ENCODE measurements around the gene HOXA9. TPM values are rescaled to one million over a fixed set of nuclear protein-coding genes. Genes with fewer than 3 reads are reported as not detected.

The HOXA9 gene
- total RNA-seq, 3 donors from 2014 or later, result 7.5 to 18.4 (median 9.0) TPM

DNA sequence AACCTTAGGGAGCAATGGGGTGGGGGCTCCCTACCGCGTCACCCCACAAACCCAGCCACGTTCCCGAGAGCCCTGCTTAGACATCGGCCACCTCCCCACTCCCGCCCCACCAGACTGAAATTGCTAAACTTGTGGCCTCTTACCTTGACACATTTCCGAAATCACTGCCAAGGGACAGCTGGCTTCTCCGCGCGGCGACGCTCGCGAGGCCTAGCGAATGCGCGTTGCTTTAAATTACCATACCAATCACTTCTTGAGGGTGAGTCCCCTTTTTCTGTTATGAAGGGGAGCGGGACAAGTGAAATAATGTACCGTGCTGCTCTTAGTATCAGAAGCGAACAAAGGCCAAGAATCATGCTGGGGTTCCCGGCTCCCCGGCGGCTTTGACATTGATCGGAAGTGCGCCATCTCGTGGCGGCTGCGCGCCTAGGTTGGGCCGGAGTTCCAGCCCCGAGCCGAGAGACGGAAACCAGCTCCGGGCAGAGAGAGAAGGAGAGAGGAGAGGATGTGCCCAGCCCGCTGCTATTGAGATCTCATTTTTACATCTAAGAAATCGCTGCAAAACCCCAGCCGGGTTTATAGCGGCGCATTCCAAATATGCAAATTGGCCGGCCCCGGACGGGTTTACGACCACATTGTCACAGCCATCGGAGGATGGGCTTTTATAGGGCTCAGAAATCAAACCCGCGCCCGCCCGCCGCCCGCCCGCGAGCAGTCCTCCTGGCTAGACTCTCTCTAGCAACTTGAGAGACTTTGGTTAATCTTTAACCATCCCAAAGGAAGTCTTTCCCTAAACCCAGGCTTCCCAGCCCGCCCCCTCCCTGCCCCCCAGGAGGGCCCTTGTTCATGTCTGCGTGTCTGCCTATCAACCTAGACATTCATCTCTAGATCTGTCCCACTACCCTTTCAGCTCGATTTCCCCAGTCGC is 14.4 kb upstream of the HOXA9 start:
- Histone ChIP-seq H3K9me3 (no peaks in the 10 kb centered on the region), H3K27me3 (peaks cover 16 to 88% of the 10 kb centered on the region in 2 donors), H3K27ac (no peak overlapping the region), H3K36me3 (no peaks in the 10 kb centered on the region), H3K4me1 (peaks cover 0 to 11% of the 10 kb centered on the region in 2 donors), H3K4me3 (peak overlapping the region in 2 of 3 donors; percentile 25 to 50)
- TF ChIP-seq POLR2AphosphoS5 (IDR thresholded peaks at IDR 0.05) (peak in 1 of 3 donors; percentile 10), POLR2A (IDR thresholded peaks at IDR 0.05) (no peak)
- TF ChIP-seq, protein P1, sequence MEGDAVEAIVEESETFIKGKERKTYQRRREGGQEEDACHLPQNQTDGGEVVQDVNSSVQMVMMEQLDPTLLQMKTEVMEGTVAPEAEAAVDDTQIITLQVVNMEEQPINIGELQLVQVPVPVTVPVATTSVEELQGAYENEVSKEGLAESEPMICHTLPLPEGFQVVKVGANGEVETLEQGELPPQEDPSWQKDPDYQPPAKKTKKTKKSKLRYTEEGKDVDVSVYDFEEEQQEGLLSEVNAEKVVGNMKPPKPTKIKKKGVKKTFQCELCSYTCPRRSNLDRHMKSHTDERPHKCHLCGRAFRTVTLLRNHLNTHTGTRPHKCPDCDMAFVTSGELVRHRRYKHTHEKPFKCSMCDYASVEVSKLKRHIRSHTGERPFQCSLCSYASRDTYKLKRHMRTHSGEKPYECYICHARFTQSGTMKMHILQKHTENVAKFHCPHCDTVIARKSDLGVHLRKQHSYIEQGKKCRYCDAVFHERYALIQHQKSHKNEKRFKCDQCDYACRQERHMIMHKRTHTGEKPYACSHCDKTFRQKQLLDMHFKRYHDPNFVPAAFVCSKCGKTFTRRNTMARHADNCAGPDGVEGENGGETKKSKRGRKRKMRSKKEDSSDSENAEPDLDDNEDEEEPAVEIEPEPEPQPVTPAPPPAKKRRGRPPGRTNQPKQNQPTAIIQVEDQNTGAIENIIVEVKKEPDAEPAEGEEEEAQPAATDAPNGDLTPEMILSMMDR (IDR thresholded peaks at IDR 0.05), result peak; percentile 26 to 68 (median 66)
- DNase-seq (ENCODE audit: low spot score in 2 of 2), result peak in 1 of 2 donors; percentile 56
- intact Hi-C loops (cut with DNase I; ENCODE audit: low total_unique reads), result loop anchor here (10.0 kb wide), 1 partner anchor 1325 kb away; no protein-coding TSS in a partner anchor

DNA sequence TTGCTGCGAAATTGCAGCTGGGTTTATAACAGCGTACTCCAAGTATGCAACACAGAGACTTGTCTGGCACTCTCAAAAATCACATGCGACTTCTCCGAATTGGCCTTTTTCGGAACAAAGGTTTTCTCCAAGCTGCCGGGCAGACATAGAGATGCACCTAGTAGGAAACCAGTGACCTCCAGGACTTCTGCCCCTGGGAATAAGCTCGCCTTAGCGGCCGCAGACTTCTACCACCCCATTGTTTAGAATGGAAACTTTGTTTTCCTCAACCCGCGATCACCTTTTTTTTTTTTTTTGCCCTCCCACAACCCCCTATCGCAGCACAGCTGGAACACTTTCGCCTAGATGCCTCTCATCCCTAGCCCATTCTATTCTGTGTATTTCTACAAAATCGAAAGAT is 13.7 kb upstream of the HOXA9 start:
- H3K27me3 ChIP-seq, result peaks cover 12 to 88% of the 10 kb centered on the region in 2 donors
- peak overlapping the region in 1 of 3 donors; percentile 25 for H3K4me3 ChIP-seq
- DNase-seq (ENCODE audit: low spot score in 2 of 2), result no peak

DNA sequence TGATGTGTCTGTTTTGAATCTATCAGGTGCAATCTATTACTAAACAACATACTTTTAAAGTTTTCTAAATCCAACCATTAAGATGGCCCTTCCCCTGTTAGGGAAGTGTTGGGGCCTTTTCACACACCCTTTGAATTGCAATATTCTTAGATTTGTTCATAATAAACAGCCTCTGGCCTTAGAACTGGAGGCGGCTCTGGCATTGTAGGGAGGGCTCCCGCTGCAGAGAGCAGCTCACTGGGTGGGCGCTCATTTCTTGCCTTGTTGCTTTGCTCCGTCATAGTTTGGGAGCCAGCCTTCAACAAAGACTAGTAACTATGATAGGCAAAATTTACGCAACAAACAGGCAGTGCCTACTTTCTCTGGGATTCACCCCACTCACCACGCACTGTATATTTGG is 13.0 kb upstream of the HOXA9 start:
- H3K4me1 ChIP-seq, result no peaks in the 10 kb centered on the region
- H3K27me3 ChIP-seq, result peaks cover 11 to 88% of the 10 kb centered on the region in 2 donors
- DNase-seq (ENCODE audit: low spot score in 2 of 2), result no peak

More for the DNA sequence above, 13.7 kb upstream of the HOXA9 start:
- TF ChIP-seq, protein P1 (IDR thresholded peaks at IDR 0.05), result no peak
- no peak for TF ChIP-seq POLR2AphosphoS5 (IDR thresholded peaks at IDR 0.05)
- no peak for TF ChIP-seq POLR2A (IDR thresholded peaks at IDR 0.05)
- H3K4me1 ChIP-seq, result peaks cover 0 to 4% of the 10 kb centered on the region in 2 donors
- intact Hi-C loops (cut with DNase I; ENCODE audit: low total_unique reads), result loop anchor here (10.0 kb wide), 1 partner anchor 1324 kb away; no protein-coding TSS in a partner anchor
- no peaks in the 10 kb centered on the region for H3K9me3 ChIP-seq
- no peak overlapping the region for H3K27ac ChIP-seq
- H3K36me3 ChIP-seq, result no peaks in the 10 kb centered on the region

DNA sequence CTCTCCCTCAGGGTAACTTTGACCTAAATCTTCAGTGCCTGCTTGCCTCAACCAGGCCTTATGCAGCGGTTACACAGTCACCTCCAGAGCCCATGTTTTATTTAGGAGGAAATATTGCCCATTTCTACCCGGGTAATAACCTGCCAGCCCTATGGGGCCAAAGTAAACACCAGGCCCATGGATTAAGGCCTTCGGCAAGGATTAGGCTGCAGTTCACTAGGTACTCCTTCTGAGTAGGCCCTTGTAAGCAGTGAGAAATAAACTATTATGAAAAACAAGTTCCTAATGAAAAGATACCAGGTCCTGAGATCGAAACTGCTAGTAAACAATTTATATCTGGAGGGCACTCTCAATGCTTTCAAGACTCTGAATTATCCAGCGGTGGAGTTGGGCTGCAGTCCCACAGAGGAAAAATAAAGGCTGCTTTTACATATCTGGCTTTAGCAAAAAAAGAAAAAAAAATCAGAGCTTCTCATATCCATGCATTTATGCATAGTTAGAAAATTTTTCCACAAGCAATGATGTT is 12.5 kb upstream of the HOXA9 start:
- H3K27me3 ChIP-seq, result peaks cover 8 to 85% of the 10 kb centered on the region in 2 donors
- no peaks in the 10 kb centered on the region for H3K36me3 ChIP-seq
- H3K9me3 ChIP-seq, result no peaks in the 10 kb centered on the region
- no peaks in the 10 kb centered on the region for H3K4me1 ChIP-seq
- TF ChIP-seq POLR2AphosphoS5 (IDR thresholded peaks at IDR 0.05), result no peak
- TF ChIP-seq, protein P1 (IDR thresholded peaks at IDR 0.05), result no peak
- TF ChIP-seq POLR2A (IDR thresholded peaks at IDR 0.05), result no peak
- no peak for DNase-seq (ENCODE audit: low spot score in 2 of 2)
- H3K4me3 ChIP-seq, result peak overlapping the region in 1 of 3 donors; percentile 15
- intact Hi-C loops (cut with DNase I; ENCODE audit: low total_unique reads), result loop anchor here (10.0 kb wide), 1 partner anchor 1323 kb away; no protein-coding TSS in a partner anchor
- no peak overlapping the region for H3K27ac ChIP-seq

More for the DNA sequence above, 13.0 kb upstream of the HOXA9 start:
- Histone ChIP-seq H3K36me3 (no peaks in the 10 kb centered on the region), H3K9me3 (no peaks in the 10 kb centered on the region), H3K27ac (no peak overlapping the region), H3K4me3 (no peak overlapping the region)
- TF ChIP-seq POLR2AphosphoS5 (IDR thresholded peaks at IDR 0.05), result no peak
- TF ChIP-seq, protein P1 (IDR thresholded peaks at IDR 0.05), result no peak
- no peak for TF ChIP-seq POLR2A (IDR thresholded peaks at IDR 0.05)
- intact Hi-C loops (cut with DNase I; ENCODE audit: low total_unique reads), result loop anchor here (10.0 kb wide), 1 partner anchor 1324 kb away; no protein-coding TSS in a partner anchor
